Measurements from ENCODE around the gene ST8SIA6. TPM values are rescaled to one million over a fixed set of nuclear protein-coding genes. Genes with fewer than 3 reads are reported as not detected.
A peak's percentile ranks its signal among the peaks of the same experiment; 100 is the strongest.

The ST8SIA6 gene
- total RNA-seq, 3 donors from 2014 or later (not counting 1 experiment from before 2014, with no cell fraction given), result 12.2 to 19.7 (median 12.5) TPM

- H3K36me3 Mint-ChIP-seq, result no peaks in the 10 kb centered on the region
- DNase-seq (no peak), ATAC-seq (no peak)
- no peaks in the 10 kb centered on the region for H3K9me3 Mint-ChIP-seq
- no peaks in the 10 kb centered on the region for H3K27me3 Mint-ChIP-seq (ENCODE audit: low read depth in 2 of 2)
- Histone ChIP-seq H3K4me1 (ENCODE audit: control insufficient read depth, insufficient read depth, low read length) (peaks cover 1% of the 10 kb centered on the region), H3K27me3 (ENCODE audit: control insufficient read depth, insufficient read depth, low read length) (no peaks in the 10 kb centered on the region), H3K9me3 (ENCODE audit: control insufficient read depth, insufficient read depth, low read length) (no peaks in the 10 kb centered on the region), H3K36me3 (ENCODE audit: control insufficient read depth, insufficient read depth, low read length) (no peaks in the 10 kb centered on the region), H3K27ac (ENCODE audit: low read length) (no peak overlapping the region), H3K4me3 (ENCODE audit: low read length) (no peak overlapping the region)
- TF ChIP-seq, protein P1, sequence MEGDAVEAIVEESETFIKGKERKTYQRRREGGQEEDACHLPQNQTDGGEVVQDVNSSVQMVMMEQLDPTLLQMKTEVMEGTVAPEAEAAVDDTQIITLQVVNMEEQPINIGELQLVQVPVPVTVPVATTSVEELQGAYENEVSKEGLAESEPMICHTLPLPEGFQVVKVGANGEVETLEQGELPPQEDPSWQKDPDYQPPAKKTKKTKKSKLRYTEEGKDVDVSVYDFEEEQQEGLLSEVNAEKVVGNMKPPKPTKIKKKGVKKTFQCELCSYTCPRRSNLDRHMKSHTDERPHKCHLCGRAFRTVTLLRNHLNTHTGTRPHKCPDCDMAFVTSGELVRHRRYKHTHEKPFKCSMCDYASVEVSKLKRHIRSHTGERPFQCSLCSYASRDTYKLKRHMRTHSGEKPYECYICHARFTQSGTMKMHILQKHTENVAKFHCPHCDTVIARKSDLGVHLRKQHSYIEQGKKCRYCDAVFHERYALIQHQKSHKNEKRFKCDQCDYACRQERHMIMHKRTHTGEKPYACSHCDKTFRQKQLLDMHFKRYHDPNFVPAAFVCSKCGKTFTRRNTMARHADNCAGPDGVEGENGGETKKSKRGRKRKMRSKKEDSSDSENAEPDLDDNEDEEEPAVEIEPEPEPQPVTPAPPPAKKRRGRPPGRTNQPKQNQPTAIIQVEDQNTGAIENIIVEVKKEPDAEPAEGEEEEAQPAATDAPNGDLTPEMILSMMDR (IDR thresholded peaks at IDR 0.05), result no peak
- 67% methylated on average over 1 of the region's 1 CpG for WGBS (ENCODE audit: insufficient coverage)
- H3K4me3 Mint-ChIP-seq, result no peak overlapping the region
- peak overlapping the region in 1 of 2 donors; percentile 44 for H3K27ac Mint-ChIP-seq
- peaks cover 32 to 39% of the 10 kb centered on the region in 2 donors for H3K4me1 Mint-ChIP-seq
- intact Hi-C loops (cut with micrococcal nuclease), result no loop called here
Observed at GRCh38 chr10:17414484-17414883, 39.9 kb downstream of the ST8SIA6 start.

DNA sequence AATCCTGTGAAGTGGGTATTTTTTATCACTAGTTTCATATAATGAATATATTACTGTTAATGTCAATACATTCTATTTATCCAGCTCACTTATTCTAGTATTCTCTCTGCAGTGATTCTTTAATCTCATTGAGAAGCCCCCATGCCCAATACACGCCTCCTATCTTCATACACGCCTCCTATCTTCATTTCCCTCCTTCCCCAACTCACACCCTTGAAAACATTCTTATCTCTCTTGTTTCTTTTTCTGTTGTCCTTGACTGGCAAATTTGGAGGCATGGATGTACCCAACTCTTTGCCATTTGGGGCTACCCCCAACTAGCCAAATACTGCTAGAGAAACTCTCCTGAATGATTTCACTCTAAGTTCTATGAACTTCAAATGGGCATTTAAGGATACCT lies 40.5 kb downstream of the ST8SIA6 start:
- no peak overlapping the region for H3K4me3 ChIP-seq (ENCODE audit: low read length)
- no peaks in the 10 kb centered on the region for H3K27me3 ChIP-seq (ENCODE audit: control insufficient read depth, insufficient read depth, low read length)
- no peak overlapping the region for H3K4me3 Mint-ChIP-seq
- no peaks in the 10 kb centered on the region for H3K36me3 ChIP-seq (ENCODE audit: control insufficient read depth, insufficient read depth, low read length)
- H3K4me1 ChIP-seq (ENCODE audit: control insufficient read depth, insufficient read depth, low read length), result peaks cover 5% of the 10 kb centered on the region
- peaks cover 38 to 45% of the 10 kb centered on the region in 2 donors for H3K4me1 Mint-ChIP-seq
- intact Hi-C loops (cut with micrococcal nuclease), result no loop called here
- no peak for ATAC-seq
- H3K27me3 Mint-ChIP-seq (ENCODE audit: low read depth in 2 of 2), result no peaks in the 10 kb centered on the region
- peak overlapping the region in 1 of 2 donors; percentile 3 for H3K27ac Mint-ChIP-seq
- no peak for DNase-seq
- no peaks in the 10 kb centered on the region for H3K36me3 Mint-ChIP-seq
- TF ChIP-seq, protein P1 (IDR thresholded peaks at IDR 0.05), result no peak
- H3K27ac ChIP-seq (ENCODE audit: low read length), result no peak overlapping the region
- no peaks in the 10 kb centered on the region for H3K9me3 Mint-ChIP-seq
- no peaks in the 10 kb centered on the region for H3K9me3 ChIP-seq (ENCODE audit: control insufficient read depth, insufficient read depth, low read length)
- whole genome bisulfite sequencing (ENCODE audit: insufficient coverage), result 96% methylated on average over 2 of the region's 2 CpGs

DNA sequence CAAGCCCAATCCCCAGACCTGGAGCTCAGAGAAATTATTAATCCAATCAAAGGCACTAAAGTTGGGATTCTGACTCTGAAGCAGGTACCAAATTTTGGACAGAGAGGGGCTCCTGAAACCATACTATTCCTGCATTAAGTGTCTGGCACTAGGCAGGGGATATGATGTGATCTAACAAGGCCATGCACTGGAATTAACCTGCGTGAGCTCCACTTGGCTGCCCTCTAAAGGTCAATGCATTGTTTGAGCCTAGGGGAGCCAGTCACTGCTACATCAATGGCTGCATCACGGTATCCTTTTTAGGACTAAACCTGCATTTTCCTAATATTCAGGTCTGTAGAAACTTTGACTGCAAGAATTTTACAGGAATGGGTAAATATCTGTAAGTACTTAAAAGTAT lies 42.1 kb downstream of the ST8SIA6 start:
- ATAC-seq (no peak), DNase-seq (no peak)
- intact Hi-C loops (cut with micrococcal nuclease), result no loop called here
- Mint-ChIP-seq H3K27me3 (ENCODE audit: low read depth in 2 of 2) (no peaks in the 10 kb centered on the region), H3K36me3 (no peaks in the 10 kb centered on the region), H3K4me3 (no peak overlapping the region), H3K27ac (peak overlapping the region in 1 of 2 donors; percentile 26), H3K9me3 (no peaks in the 10 kb centered on the region), H3K4me1 (peaks cover 38 to 45% of the 10 kb centered on the region in 2 donors)
- WGBS (ENCODE audit: insufficient coverage), result 94% methylated on average over 2 of the region's 2 CpGs
- TF ChIP-seq, protein P1 (IDR thresholded peaks at IDR 0.05), result no peak
- Histone ChIP-seq H3K9me3 (ENCODE audit: control insufficient read depth, insufficient read depth, low read length) (no peaks in the 10 kb centered on the region), H3K27ac (ENCODE audit: low read length) (no peak overlapping the region), H3K36me3 (ENCODE audit: control insufficient read depth, insufficient read depth, low read length) (no peaks in the 10 kb centered on the region), H3K4me1 (ENCODE audit: control insufficient read depth, insufficient read depth, low read length) (peaks cover 5% of the 10 kb centered on the region), H3K4me3 (ENCODE audit: low read length) (no peak overlapping the region), H3K27me3 (ENCODE audit: control insufficient read depth, insufficient read depth, low read length) (no peaks in the 10 kb centered on the region)

- no CpG with 5 or more reads among the region's 5 CpGs for WGBS (ENCODE audit: insufficient coverage)
- H3K4me1 Mint-ChIP-seq, result peaks cover 33 to 36% of the 10 kb centered on the region in 2 donors
- no peak overlapping the region for H3K4me3 ChIP-seq (ENCODE audit: low read length)
- no peak overlapping the region for H3K27ac ChIP-seq (ENCODE audit: low read length)
- ATAC-seq (no peak), DNase-seq (no peak)
- no peaks in the 10 kb centered on the region for H3K27me3 ChIP-seq (ENCODE audit: control insufficient read depth, insufficient read depth, low read length)
- peaks cover 5% of the 10 kb centered on the region for H3K4me1 ChIP-seq (ENCODE audit: control insufficient read depth, insufficient read depth, low read length)
- H3K27ac Mint-ChIP-seq, result no peak overlapping the region
- no peaks in the 10 kb centered on the region for H3K9me3 Mint-ChIP-seq
- no peaks in the 10 kb centered on the region for H3K36me3 Mint-ChIP-seq
- H3K27me3 Mint-ChIP-seq (ENCODE audit: low read depth in 2 of 2), result no peaks in the 10 kb centered on the region
- TF ChIP-seq, protein P1 (IDR thresholded peaks at IDR 0.05), result no peak
- H3K36me3 ChIP-seq (ENCODE audit: control insufficient read depth, insufficient read depth, low read length), result no peaks in the 10 kb centered on the region
- no peak overlapping the region for H3K4me3 Mint-ChIP-seq
- no peaks in the 10 kb centered on the region for H3K9me3 ChIP-seq (ENCODE audit: control insufficient read depth, insufficient read depth, low read length)
- intact Hi-C loops (cut with micrococcal nuclease), result no loop called here
Observed at GRCh38 chr10:17410907-17411306, 43.5 kb downstream of the ST8SIA6 start.

Data from natural killer cell (primary cell).